Measurements from ENCODE around the gene UCK2. TPM values are rescaled to one million over a fixed set of nuclear protein-coding genes. Genes with fewer than 3 reads are reported as not detected.

The UCK2 gene
- total RNA-seq, 3 donors from 2014 or later (not counting 1 experiment from before 2014, with no cell fraction given) = 12.8 to 20.5 (median 14.4) TPM

- Mint-ChIP-seq H3K4me1 (peaks cover 31 to 32% of the 10 kb centered on the region in 2 donors), H3K27ac (no peak overlapping the region), H3K36me3 (no peaks in the 10 kb centered on the region), H3K4me3 (no peak overlapping the region), H3K27me3 (ENCODE audit: low read depth in 2 of 2) (no peaks in the 10 kb centered on the region), H3K9me3 (no peaks in the 10 kb centered on the region)
- TF ChIP-seq CTCF (IDR thresholded peaks at IDR 0.05) = no peak
- ATAC-seq = no peak
- Histone ChIP-seq H3K36me3 (ENCODE audit: control insufficient read depth, insufficient read depth, low read length) (no peaks in the 10 kb centered on the region), H3K4me1 (ENCODE audit: control insufficient read depth, insufficient read depth, low read length) (no peaks in the 10 kb centered on the region), H3K4me3 (ENCODE audit: low read length) (no peak overlapping the region), H3K9me3 (ENCODE audit: control insufficient read depth, insufficient read depth, low read length) (no peaks in the 10 kb centered on the region), H3K27me3 (ENCODE audit: control insufficient read depth, insufficient read depth, low read length) (no peaks in the 10 kb centered on the region), H3K27ac (ENCODE audit: low read length) (no peak overlapping the region)
- intact Hi-C loops (cut with micrococcal nuclease) = no loop called here
- DNase-seq = no peak
- 92% methylated on average over 2 of the region's 3 CpGs for WGBS (ENCODE audit: insufficient coverage)
Observed at GRCh38 chr1:165834881-165835280, 7.5 kb downstream of the UCK2 start.

- no peaks in the 10 kb centered on the region for H3K9me3 ChIP-seq (ENCODE audit: control insufficient read depth, insufficient read depth, low read length)
- no peaks in the 10 kb centered on the region for H3K27me3 ChIP-seq (ENCODE audit: control insufficient read depth, insufficient read depth, low read length)
- Mint-ChIP-seq H3K36me3 (no peaks in the 10 kb centered on the region), H3K4me1 (peaks cover 39% of the 10 kb centered on the region in 2 donors), H3K27ac (no peak overlapping the region), H3K4me3 (no peak overlapping the region), H3K27me3 (ENCODE audit: low read depth in 2 of 2) (no peaks in the 10 kb centered on the region), H3K9me3 (no peaks in the 10 kb centered on the region)
- intact Hi-C loops (cut with micrococcal nuclease) = no loop called here
- TF ChIP-seq CTCF (IDR thresholded peaks at IDR 0.05) = no peak
- ATAC-seq = no peak
- H3K4me1 ChIP-seq (ENCODE audit: control insufficient read depth, insufficient read depth, low read length) = no peaks in the 10 kb centered on the region
- 42% methylated on average over 6 of the region's 6 CpGs for WGBS (ENCODE audit: insufficient coverage)
- H3K36me3 ChIP-seq (ENCODE audit: control insufficient read depth, insufficient read depth, low read length) = no peaks in the 10 kb centered on the region
- H3K4me3 ChIP-seq (ENCODE audit: low read length) = no peak overlapping the region
- no peak overlapping the region for H3K27ac ChIP-seq (ENCODE audit: low read length)
- no peak for DNase-seq
Observed at GRCh38 chr1:165836664-165837482, 9.5 kb downstream of the UCK2 start.

GRCh38 chr1:165837838-165838364, 10.5 kb downstream of the UCK2 start:
- no peak overlapping the region for H3K27ac ChIP-seq (ENCODE audit: low read length)
- H3K4me3 ChIP-seq (ENCODE audit: low read length) = no peak overlapping the region
- H3K36me3 Mint-ChIP-seq = no peaks in the 10 kb centered on the region
- intact Hi-C loops (cut with micrococcal nuclease) = no loop called here
- no peak overlapping the region for H3K27ac Mint-ChIP-seq
- ATAC-seq (no peak), DNase-seq (no peak)
- H3K9me3 Mint-ChIP-seq = no peaks in the 10 kb centered on the region
- no peaks in the 10 kb centered on the region for H3K9me3 ChIP-seq (ENCODE audit: control insufficient read depth, insufficient read depth, low read length)
- TF ChIP-seq CTCF (IDR thresholded peaks at IDR 0.05) = no peak
- no peaks in the 10 kb centered on the region for H3K27me3 Mint-ChIP-seq (ENCODE audit: low read depth in 2 of 2)
- 92% methylated on average over 6 of the region's 6 CpGs for WGBS (ENCODE audit: insufficient coverage)
- no peak overlapping the region for H3K4me3 Mint-ChIP-seq
- H3K36me3 ChIP-seq (ENCODE audit: control insufficient read depth, insufficient read depth, low read length) = no peaks in the 10 kb centered on the region
- peaks cover 44 to 50% of the 10 kb centered on the region in 2 donors for H3K4me1 Mint-ChIP-seq
- H3K27me3 ChIP-seq (ENCODE audit: control insufficient read depth, insufficient read depth, low read length) = no peaks in the 10 kb centered on the region
- peaks cover 5% of the 10 kb centered on the region for H3K4me1 ChIP-seq (ENCODE audit: control insufficient read depth, insufficient read depth, low read length)
